Astrocyte (in vitro differentiated cells and primary cell): Measurements from ENCODE around the gene CENPX. TPM values are rescaled to one million over a fixed set of nuclear protein-coding genes. Genes with fewer than 3 reads are reported as not detected.

Experiments used
- DNase-seq: peaks from one replicate; pipeline ENCODE4 v3.0.0-alpha.2; 2010; ENCODE audit warnings: low read depth
- FAIRE-seq: peaks from 2 replicates; lab custom pipeline; 2011; peaks lifted over from hg19 to GRCh38; lab: Jason Lieb, UNC
- H2AFZ ChIP-seq: 2 replicates; pipeline ENCODE4 v1.6.0; 2012; ENCODE audit warnings: low read depth, low read length, inconsistent platforms
- H3K27ac ChIP-seq: 2 replicates; pipeline ENCODE4 v1.5.1; 2011; ENCODE audit warnings: low read depth, low read length, inconsistent platforms
- H3K27me3 ChIP-seq: 2 replicates; pipeline ENCODE4 v1.6.0; 2011; ENCODE audit warnings: low read length, inconsistent platforms; ENCODE audit not compliant: insufficient read depth
- H3K36me3 ChIP-seq: 2 replicates; pipeline ENCODE4 v1.5.1; 2011; ENCODE audit warnings: low read length, inconsistent platforms; ENCODE audit not compliant: insufficient read depth
- H3K4me1 ChIP-seq: 2 replicates; pipeline ENCODE4 v1.5.1; 2011; ENCODE audit warnings: low read length, inconsistent platforms; ENCODE audit not compliant: insufficient read depth
- H3K4me2 ChIP-seq: 2 replicates; pipeline ENCODE4 v1.6.0; 2012; ENCODE audit warnings: low read length, inconsistent platforms
- H3K4me3 ChIP-seq: 2 replicates; pipeline ENCODE4 v1.5.1; 2011; ENCODE audit warnings: low read depth, mild to moderate bottlenecking, low read length, inconsistent platforms; ENCODE audit not compliant: insufficient read depth
- H3K79me2 ChIP-seq: 2 replicates; pipeline ENCODE4 v1.6.0; 2012; ENCODE audit warnings: mild to moderate bottlenecking, low read length, inconsistent platforms; ENCODE audit not compliant: insufficient read depth
- H3K9ac ChIP-seq: 2 replicates; pipeline ENCODE4 v1.6.0; 2012; ENCODE audit warnings: mild to moderate bottlenecking, low read length, inconsistent platforms
- H3K9me3 ChIP-seq: 2 replicates; pipeline ENCODE4 v1.5.1; 2012; ENCODE audit warnings: low read depth, mild to moderate bottlenecking, low read length, inconsistent platforms; ENCODE audit not compliant: insufficient read depth
- H4K20me1 ChIP-seq: 2 replicates; pipeline ENCODE4 v1.6.0; 2012; ENCODE audit warnings: low read length, inconsistent platforms; ENCODE audit not compliant: insufficient read depth
- H3K27ac Mint-ChIP-seq: one replicate; pipeline ENCODE4 v1.8.0; 2021; ENCODE audit warnings: mild to moderate bottlenecking, mixed read lengths; ENCODE audit not compliant: unreplicated experiment
- H3K27me3 Mint-ChIP-seq: one replicate; pipeline ENCODE4 v1.8.0; 2021; ENCODE audit warnings: low read depth, mixed read lengths; ENCODE audit not compliant: unreplicated experiment
- H3K36me3 Mint-ChIP-seq: one replicate; pipeline ENCODE4 v1.8.0; 2021; ENCODE audit warnings: low read depth, mixed read lengths; ENCODE audit not compliant: unreplicated experiment
- H3K4me1 Mint-ChIP-seq: one replicate; pipeline ENCODE4 v1.8.0; 2021; ENCODE audit warnings: low read depth, mixed read lengths; ENCODE audit not compliant: unreplicated experiment
- H3K4me3 Mint-ChIP-seq: one replicate; pipeline ENCODE4 v1.8.0; 2021; ENCODE audit warnings: mild to moderate bottlenecking, moderate library complexity, mixed read lengths; ENCODE audit not compliant: unreplicated experiment
- H3K9me3 Mint-ChIP-seq: one replicate; pipeline ENCODE4 v1.8.0; 2021; ENCODE audit warnings: mild to moderate bottlenecking, mixed read lengths; ENCODE audit not compliant: unreplicated experiment
- CTCF ChIP-seq: IDR thresholded peaks from 2 replicates; pipeline ENCODE4 v1.5.1; 2011; ENCODE audit warnings: low read depth, mild to moderate bottlenecking, inconsistent platforms, low read length, moderate library complexity; ENCODE audit not compliant: insufficient read depth
- EZH2 ChIP-seq: IDR thresholded peaks from 2 replicates; pipeline ENCODE4 v1.6.1; 2012; ENCODE audit warnings: mild to moderate bottlenecking, low read length, inconsistent platforms; ENCODE audit not compliant: insufficient read depth
- total RNA-seq: library from RNA; stranded (reverse); gene quantifications from 2 replicates; pipeline ENCODE4 v1.2.1, GENCODE V29; 2021

CENPX gene
- total RNA-seq, 1 donor from 2014 or later: 26.7 TPM

DNA sequence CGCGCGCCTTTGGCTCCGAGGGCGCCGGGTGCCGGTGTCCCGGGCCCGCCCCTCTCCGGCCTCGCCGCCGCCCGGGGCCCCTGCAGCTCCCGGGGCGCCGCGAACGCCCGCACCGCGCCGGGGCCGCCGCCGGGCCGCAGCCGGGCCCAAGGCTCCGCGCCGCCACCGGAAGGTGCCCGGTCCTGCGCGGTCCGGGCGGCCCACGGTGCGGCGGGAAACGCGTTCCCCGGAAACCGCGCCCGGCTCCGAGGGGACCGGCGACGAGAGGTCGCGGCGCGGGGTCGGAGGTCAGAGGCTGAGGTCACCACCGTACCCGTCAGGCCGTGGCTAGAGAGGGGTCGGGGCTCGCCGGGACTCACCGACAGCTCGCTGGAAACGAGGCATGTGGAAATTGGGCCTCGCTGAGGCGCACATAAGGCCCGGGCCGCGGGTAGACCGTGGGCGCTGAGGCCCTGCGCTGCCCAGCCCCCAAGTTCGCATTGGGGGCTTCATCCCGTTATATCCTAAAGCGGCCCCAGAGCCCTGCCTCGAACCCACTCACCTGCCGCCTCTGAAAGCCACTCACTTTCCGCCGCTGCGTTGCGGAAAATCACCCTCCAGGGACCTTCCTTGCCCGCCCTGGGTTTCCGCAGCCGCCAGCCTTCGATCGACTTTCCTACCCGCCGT lies 43.1 kb upstream of the CENPX start, which contains the start of gene DUS1L:
Gene DUS1L, minus strand, starts transcription at position 167 of the 666 bp plus-strand sequence. CDS start 745 bp downstream, outside the sequence.
- peaks cover 17% of the 10 kb centered on the region for H4K20me1 ChIP-seq
- FAIRE-seq (no peak), DNase-seq (peak; percentile 19)
- peak within 1 kb of the TSS; percentile 92 for H3K9ac ChIP-seq
- Mint-ChIP-seq H3K36me3 (no peaks in the 10 kb centered on the region), H3K27ac (no peak within 1 kb of the TSS), H3K4me1 (no peaks in the 10 kb centered on the region), H3K27me3 (no peaks in the 10 kb centered on the region), H3K4me3 (peak within 1 kb of the TSS; percentile 84), H3K9me3 (no peaks in the 10 kb centered on the region)
- no peaks in the 10 kb centered on the region for H3K9me3 ChIP-seq
- H3K4me2 ChIP-seq: peak within 1 kb of the TSS; percentile 96
- TF ChIP-seq CTCF: no peak
- no peak for TF ChIP-seq EZH2
- H3K27ac ChIP-seq: peak within 1 kb of the TSS; percentile 33
- peaks cover 2% of the 10 kb centered on the region for H3K36me3 ChIP-seq
- peak within 1 kb of the TSS; percentile 71 for H3K4me3 ChIP-seq
- peaks cover 12% of the 10 kb centered on the region for H3K4me1 ChIP-seq
- no peaks in the 10 kb centered on the region for H3K27me3 ChIP-seq
- peak within 1 kb of the TSS; percentile 99 for H2AFZ ChIP-seq
- peaks cover 30% of the 10 kb centered on the region for H3K79me2 ChIP-seq

GRCh38 chr17:82065193-82065637 lies 42.5 kb upstream of the CENPX start:
- Histone ChIP-seq H4K20me1 (peaks cover 20% of the 10 kb centered on the region), H3K4me3 (peak overlapping the region; percentile 71), H3K27me3 (no peaks in the 10 kb centered on the region), H3K79me2 (peaks cover 30% of the 10 kb centered on the region), H3K9me3 (no peaks in the 10 kb centered on the region), H3K4me2 (peak overlapping the region; percentile 96), H3K36me3 (peaks cover 2% of the 10 kb centered on the region), H3K9ac (peak overlapping the region; percentile 92), H2AFZ (peak overlapping the region; percentile 66), H3K27ac (peak overlapping the region; percentile 33), H3K4me1 (peaks cover 12% of the 10 kb centered on the region)
- TF ChIP-seq CTCF: no peak
- TF ChIP-seq EZH2: no peak
- Mint-ChIP-seq H3K9me3 (no peaks in the 10 kb centered on the region), H3K27ac (no peak overlapping the region), H3K27me3 (no peaks in the 10 kb centered on the region), H3K36me3 (peaks cover 2% of the 10 kb centered on the region), H3K4me1 (no peaks in the 10 kb centered on the region), H3K4me3 (peak overlapping the region; percentile 76)
- FAIRE-seq: no peak
- DNase-seq: peak; percentile 12
